Activated CD8-positive, alpha-beta memory T cell treated with anti-CD3 and anti-CD28 coated beads for 4 hours (primary cell): ENCODE data around the gene FKBP14.

Experiments used
- DNase-seq, 2 donors: peaks; one replicate each; pipeline ENCODE4 v3.0.0-alpha.2; 2020; ENCODE audit warnings: low read depth in 2 of 2

Gene FKBP14

DNA sequence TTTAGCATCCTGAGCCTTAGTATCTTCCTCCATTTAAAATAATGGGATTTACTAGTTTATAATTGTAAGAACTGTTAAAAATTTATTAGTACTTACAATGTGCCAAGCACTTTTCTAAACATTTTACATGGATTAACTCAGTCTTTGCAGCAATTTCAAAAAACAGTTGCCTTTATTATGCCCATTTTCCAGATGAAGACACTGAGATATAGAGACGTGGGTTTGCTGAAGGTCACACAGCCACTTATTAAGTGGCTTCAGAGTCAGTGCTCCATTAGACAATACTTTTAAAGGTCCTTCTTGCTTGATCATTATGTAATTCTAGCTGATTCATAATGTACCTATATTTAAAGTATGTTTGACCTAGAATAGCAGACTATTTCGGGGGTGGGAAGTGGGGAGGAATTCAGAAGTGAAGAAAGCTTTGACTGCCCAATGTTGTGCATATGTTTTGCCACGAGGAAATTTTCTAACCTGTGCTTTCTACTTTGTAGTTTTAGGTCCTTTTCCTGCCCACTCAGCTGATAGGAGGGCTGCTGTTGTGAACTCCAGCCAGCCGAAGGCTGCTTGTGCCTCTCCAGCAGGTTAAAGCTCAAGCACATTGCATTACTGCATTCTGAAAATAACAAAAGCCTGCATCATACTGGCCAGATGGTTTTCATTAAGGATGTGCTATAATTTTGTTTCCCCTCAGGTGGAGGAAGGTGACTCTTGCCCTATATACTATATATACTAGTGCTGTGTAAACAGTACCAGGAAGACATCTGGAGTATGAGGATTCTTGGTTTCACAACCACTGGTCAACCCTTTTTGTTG lies 6.0 kb upstream of the FKBP14 start:
- no peak for DNase-seq

DNA sequence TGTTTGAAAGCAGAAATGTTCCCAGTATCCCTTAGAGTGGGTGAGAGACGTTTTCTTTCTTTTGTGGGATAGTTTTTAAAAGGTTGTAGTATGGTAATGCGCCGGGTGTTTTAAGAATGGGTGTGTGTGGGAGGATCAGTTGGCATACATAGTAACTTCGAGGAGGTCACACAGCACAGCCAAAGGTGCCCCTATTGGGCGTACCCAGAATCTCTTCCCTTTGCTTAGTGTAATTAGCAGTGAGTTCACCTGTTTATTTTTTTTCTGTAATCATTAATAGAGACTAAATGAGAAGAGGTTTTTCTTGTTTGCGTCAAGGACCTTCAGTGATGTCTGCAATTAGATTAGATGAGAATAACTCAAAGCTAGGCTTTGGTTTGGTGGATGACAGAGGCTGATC lies 3.2 kb upstream of the FKBP14 start:
- no peak for DNase-seq

GRCh38 chr7:30028749-30029635 lies 2.5 kb upstream of the FKBP14 start:
- no peak for DNase-seq

DNA sequence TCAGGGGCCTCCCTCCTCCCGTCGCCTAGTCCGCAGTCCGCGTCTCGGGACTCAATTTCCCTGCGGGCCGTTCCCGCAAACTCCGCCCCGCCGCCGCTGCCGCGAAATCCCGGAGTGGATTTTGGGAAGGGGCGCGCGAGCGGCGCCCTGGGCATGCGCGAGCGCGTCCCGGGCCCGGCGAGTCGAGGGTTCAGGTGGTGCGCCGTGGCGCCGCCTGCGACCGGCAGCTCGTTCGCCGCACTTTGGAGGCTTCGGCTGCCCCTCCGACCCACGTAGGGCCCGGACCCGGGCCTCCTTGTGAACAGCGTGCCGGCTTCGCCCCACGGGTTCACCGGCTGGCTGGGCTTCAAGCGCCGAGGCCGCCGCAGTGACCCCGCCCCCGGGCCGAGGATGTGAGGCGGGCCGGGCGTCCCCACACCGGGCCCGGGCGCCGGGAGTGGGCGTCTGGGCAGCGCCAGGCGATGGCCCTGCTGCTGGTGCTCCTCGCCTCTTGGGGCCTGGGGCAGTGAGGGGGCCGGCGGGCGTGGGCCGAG lies 1.8 kb upstream of the FKBP14 start, which contains the start of gene PLEKHA8:
TSS of gene PLEKHA8 (plus strand) at position 197 of the 533 bp plus-strand sequence. CDS start 351 bp downstream, outside the sequence.
- DNase-seq, result peak; percentile 72 to 77

GRCh38 chr7:30027740-30028215 lies 1.3 kb upstream of the FKBP14 start:
- no peak for DNase-seq

- DNase-seq, result no peak
Observed at GRCh38 chr7:30027065-30027456, 559 bp upstream of the FKBP14 start.

GRCh38 chr7:30023524-30023923 lies 3.0 kb downstream of the FKBP14 start:
- DNase-seq, result no peak

- no peak for DNase-seq
Observed at GRCh38 chr7:30022991-30023390, 3.5 kb downstream of the FKBP14 start.

- no peak for DNase-seq
Observed at GRCh38 chr7:30020535-30020934, 6.0 kb downstream of the FKBP14 start.

- no peak for DNase-seq
Observed at GRCh38 chr7:30019960-30020359, 6.5 kb downstream of the FKBP14 start.

DNA sequence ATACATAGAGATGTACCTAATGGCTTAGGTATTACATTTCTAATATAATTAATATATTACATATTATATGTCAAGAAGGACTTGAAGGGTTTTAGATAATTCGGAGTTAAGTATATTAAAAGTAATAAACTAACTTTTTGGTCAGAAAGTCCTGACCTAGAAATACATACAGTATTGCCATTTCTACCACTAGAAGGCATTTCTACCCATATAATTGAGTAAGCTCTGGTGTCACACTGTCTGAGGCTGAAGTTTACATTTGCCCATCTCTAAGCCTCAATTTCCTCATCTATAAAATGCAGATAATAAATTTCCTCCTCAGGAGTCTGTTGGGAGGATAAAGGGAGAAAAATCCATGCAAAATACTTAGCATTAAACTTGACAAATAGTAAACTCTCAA lies 7.1 kb downstream of the FKBP14 start:
- no peak for DNase-seq

DNA sequence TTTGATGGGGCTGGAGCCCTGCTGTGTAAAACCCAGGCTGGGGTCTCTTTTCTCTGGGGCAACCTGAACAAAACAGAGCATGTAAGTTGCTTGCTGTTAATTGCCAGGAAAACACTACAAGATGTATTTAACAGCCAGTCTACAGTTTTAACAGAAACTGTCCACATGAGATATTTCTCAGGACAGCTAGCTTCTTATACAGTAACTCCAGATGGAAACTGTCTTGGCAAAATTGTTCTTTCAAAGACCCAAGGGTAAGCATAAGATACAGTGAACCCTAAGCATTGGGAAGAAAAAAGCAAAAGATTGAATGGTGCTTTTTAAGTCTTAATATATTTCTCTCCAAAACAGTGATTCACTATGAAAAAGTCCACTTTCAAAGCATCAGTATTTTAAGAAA lies 8.1 kb downstream of the FKBP14 start:
- no peak for DNase-seq

DNA sequence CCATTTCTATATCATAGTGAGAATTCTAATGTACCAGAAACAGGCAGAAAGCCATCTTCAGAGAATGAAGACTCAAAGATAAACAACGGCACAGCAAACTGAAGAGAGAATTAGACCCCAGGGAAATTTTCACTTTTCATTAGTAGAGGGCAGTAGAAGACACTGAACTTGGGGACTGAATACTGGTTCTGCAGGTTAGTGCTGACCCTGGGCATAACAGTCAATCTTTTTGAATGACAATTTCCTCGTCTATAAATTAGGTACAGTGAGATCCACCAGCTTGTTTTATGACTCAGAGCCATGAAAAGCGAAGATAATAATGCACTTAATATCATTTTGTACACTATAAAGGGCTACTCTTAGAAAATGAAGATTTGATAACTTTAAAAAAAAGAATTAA lies 13.7 kb downstream of the FKBP14 start:
- no peak for DNase-seq

- DNase-seq, result no peak
Observed at GRCh38 chr7:30010021-30010420, 16.5 kb downstream of the FKBP14 start.

DNA sequence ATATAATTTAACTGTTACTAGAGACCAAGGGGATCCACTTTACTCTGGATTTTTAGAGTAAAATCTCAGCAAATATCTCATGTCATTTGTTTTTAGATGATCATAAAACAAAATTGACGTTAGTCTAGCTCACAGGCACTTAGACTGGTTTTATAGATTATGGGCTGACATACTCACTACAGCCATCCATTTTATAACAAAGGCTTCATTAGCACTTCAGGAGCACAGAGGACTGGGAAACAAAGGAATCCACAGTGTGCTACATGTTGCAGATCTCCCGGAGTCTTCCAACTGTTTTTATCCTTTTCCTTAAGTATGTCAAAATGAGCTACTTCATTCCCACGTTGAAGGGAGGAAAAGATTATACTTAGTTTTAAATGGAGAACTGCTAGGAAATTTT lies 21.0 kb downstream of the FKBP14 start:
- DNase-seq, result no peak

- DNase-seq, result no peak
Observed at GRCh38 chr7:30003098-30003497, 23.4 kb downstream of the FKBP14 start.

- no peak for DNase-seq
Observed at GRCh38 chr7:30001998-30002397, 24.5 kb downstream of the FKBP14 start.

DNA sequence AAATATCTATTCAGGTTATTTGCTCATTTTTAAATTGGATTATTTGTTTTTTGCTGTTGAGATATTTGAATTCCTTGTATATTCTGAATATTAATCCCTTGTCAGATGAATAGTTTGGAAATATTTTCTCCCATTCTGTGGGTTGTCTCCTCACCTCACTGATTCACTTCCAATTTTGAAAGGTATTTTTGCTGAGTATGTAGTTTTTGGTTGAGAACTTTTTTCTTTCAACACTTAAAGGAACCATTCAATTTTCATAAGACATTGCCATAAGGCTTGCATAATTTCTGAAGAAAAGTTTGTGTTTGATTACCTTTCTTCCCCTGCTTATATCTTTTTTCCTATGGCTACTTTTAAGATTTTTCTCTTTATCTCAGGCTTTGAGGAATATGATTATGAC lies 28.0 kb downstream of the FKBP14 start:
- no peak for DNase-seq

- no peak for DNase-seq
Observed at GRCh38 chr7:29996321-29996720, 30.2 kb downstream of the FKBP14 start.

GRCh38 chr7:29995652-29996051 lies 30.9 kb downstream of the FKBP14 start:
- no peak for DNase-seq

- no peak for DNase-seq
Observed at GRCh38 chr7:29993140-29993539, 33.4 kb downstream of the FKBP14 start.

- DNase-seq, result no peak
Observed at GRCh38 chr7:29991937-29992336, 34.6 kb downstream of the FKBP14 start.
